ENCODE data around the gene TP63.

The TP63 gene

GRCh38 chr3:189902230-189903186 lies 271.3 kb downstream of the TP63 start:
- H3K4me3 ChIP-seq (ENCODE audit: low read length), result no peak overlapping the region
- TF ChIP-seq ZNF274 (IDR thresholded peaks at IDR 0.05; ENCODE audit: low read depth, low read length), result no peak

- no peak overlapping the region for H3K4me3 ChIP-seq (ENCODE audit: low read length)
- TF ChIP-seq ZNF274 (IDR thresholded peaks at IDR 0.05; ENCODE audit: low read depth, low read length), result no peak
Observed at GRCh38 chr3:189903562-189904250, 272.5 kb downstream of the TP63 start.

GRCh38 chr3:189907803-189908202 lies 276.6 kb downstream of the TP63 start:
- TF ChIP-seq ZNF274 (IDR thresholded peaks at IDR 0.05; ENCODE audit: low read depth, low read length), result no peak
- H3K4me3 ChIP-seq (ENCODE audit: low read length), result no peak overlapping the region

GRCh38 chr3:189908646-189909045 lies 277.5 kb downstream of the TP63 start:
- no peak overlapping the region for H3K4me3 ChIP-seq (ENCODE audit: low read length)
- TF ChIP-seq ZNF274 (IDR thresholded peaks at IDR 0.05; ENCODE audit: low read depth, low read length), result no peak

GRCh38 chr3:189909139-189909538 lies 277.9 kb downstream of the TP63 start:
- TF ChIP-seq ZNF274 (IDR thresholded peaks at IDR 0.05; ENCODE audit: low read depth, low read length), result no peak
- no peak overlapping the region for H3K4me3 ChIP-seq (ENCODE audit: low read length)

GRCh38 chr3:189909573-189909972 lies 278.4 kb downstream of the TP63 start:
- H3K4me3 ChIP-seq (ENCODE audit: low read length), result no peak overlapping the region
- TF ChIP-seq ZNF274 (IDR thresholded peaks at IDR 0.05; ENCODE audit: low read depth, low read length), result no peak

GRCh38 chr3:189911001-189911400 lies 279.8 kb downstream of the TP63 start:
- no peak for TF ChIP-seq ZNF274 (IDR thresholded peaks at IDR 0.05; ENCODE audit: low read depth, low read length)
- H3K4me3 ChIP-seq (ENCODE audit: low read length), result no peak overlapping the region

GRCh38 chr3:189914799-189915198 lies 283.6 kb downstream of the TP63 start:
- no peak overlapping the region for H3K4me3 ChIP-seq (ENCODE audit: low read length)
- no peak for TF ChIP-seq ZNF274 (IDR thresholded peaks at IDR 0.05; ENCODE audit: low read depth, low read length)

GRCh38 chr3:189921770-189922169 lies 290.6 kb downstream of the TP63 start:
- no peak for TF ChIP-seq ZNF274 (IDR thresholded peaks at IDR 0.05; ENCODE audit: low read depth, low read length)
- no peak overlapping the region for H3K4me3 ChIP-seq (ENCODE audit: low read length)

GRCh38 chr3:189927975-189928895 lies 297.0 kb downstream of the TP63 start:
- no peak for TF ChIP-seq ZNF274 (IDR thresholded peaks at IDR 0.05; ENCODE audit: low read depth, low read length)
- H3K4me3 ChIP-seq (ENCODE audit: low read length), result no peak overlapping the region

- no peak for TF ChIP-seq ZNF274 (IDR thresholded peaks at IDR 0.05; ENCODE audit: low read depth, low read length)
- H3K4me3 ChIP-seq (ENCODE audit: low read length), result no peak overlapping the region
Observed at GRCh38 chr3:189936201-189936945, 305.2 kb downstream of the TP63 start.

- no peak for TF ChIP-seq ZNF274 (IDR thresholded peaks at IDR 0.05; ENCODE audit: low read depth, low read length)
- H3K4me3 ChIP-seq (ENCODE audit: low read length), result no peak overlapping the region
Observed at GRCh38 chr3:189937302-189938127, 306.3 kb downstream of the TP63 start.

Measured in GM08714 (cell line).